Type B pancreatic cell (in vitro differentiated cells): ENCODE data around the gene TCF7L1. TPM values are rescaled to one million over a fixed set of nuclear protein-coding genes. Genes with fewer than 3 reads are reported as not detected.

Experiments
- DNase-seq: peaks from one replicate; pipeline ENCODE4 v3.0.0; 2021; ENCODE audit warnings: mixed read lengths; ENCODE audit not compliant: unreplicated experiment; ENCODE audit errors: extremely low spot score
- H3K27ac Mint-ChIP-seq: 2 replicates; pipeline ENCODE4 v1.8.0; 2021; ENCODE audit warnings: mild to moderate bottlenecking, mixed read lengths
- H3K27me3 Mint-ChIP-seq: 2 replicates; pipeline ENCODE4 v1.8.0; 2021; ENCODE audit warnings: mixed read lengths
- H3K36me3 Mint-ChIP-seq: 2 replicates; pipeline ENCODE4 v1.8.0; 2021; ENCODE audit warnings: mixed read lengths
- H3K4me1 Mint-ChIP-seq: one replicate; pipeline ENCODE4 v1.8.0; 2021; ENCODE audit warnings: mixed read lengths; ENCODE audit not compliant: unreplicated experiment
- H3K4me3 Mint-ChIP-seq: 2 replicates; pipeline ENCODE4 v1.8.0; 2021; ENCODE audit warnings: mild to moderate bottlenecking, mixed read lengths
- H3K9me3 Mint-ChIP-seq: 2 replicates; pipeline ENCODE4 v1.8.0; 2021; ENCODE audit warnings: mixed read lengths
- total RNA-seq: library from RNA; stranded (reverse); gene quantifications from 2 replicates; pipeline ENCODE4 v1.2.1, GENCODE V29; 2021; ENCODE audit warnings: low replicate concordance
- TF ChIP-seq, protein P1 (sequence below): fragments of 200-600 bp; sonication (generic); conservative IDR thresholded peaks from 2 replicates; pipeline ENCODE4 v1.5.0; 2021; ENCODE audit warnings: antibody characterized with exemption, mild to moderate bottlenecking

The TCF7L1 gene
- total RNA-seq, 1 donor from 2014 or later, result 32.4 TPM

DNA sequence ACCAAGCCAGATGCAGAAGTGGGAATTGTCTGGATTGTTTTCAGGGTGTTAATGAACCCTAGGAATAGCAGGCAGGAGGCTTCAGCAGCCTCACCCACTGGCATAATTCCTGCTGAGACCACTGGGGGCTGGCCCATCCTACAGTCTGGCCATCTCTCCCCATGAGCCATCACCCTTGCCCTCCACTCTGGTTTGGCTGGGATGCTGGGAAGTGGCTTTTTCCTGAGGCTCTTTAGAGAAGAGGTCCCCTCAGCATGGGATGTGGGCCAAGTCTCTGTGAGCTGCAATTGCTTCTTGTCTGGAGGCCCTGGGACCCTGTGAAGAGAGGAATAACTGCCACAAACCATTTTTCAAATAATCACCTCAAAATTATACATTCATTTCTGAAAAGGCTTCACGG lies 4.0 kb downstream of the TCF7L1 start:
- H3K36me3 Mint-ChIP-seq, result peaks cover 24% of the 10 kb centered on the region
- TF ChIP-seq, protein P1, sequence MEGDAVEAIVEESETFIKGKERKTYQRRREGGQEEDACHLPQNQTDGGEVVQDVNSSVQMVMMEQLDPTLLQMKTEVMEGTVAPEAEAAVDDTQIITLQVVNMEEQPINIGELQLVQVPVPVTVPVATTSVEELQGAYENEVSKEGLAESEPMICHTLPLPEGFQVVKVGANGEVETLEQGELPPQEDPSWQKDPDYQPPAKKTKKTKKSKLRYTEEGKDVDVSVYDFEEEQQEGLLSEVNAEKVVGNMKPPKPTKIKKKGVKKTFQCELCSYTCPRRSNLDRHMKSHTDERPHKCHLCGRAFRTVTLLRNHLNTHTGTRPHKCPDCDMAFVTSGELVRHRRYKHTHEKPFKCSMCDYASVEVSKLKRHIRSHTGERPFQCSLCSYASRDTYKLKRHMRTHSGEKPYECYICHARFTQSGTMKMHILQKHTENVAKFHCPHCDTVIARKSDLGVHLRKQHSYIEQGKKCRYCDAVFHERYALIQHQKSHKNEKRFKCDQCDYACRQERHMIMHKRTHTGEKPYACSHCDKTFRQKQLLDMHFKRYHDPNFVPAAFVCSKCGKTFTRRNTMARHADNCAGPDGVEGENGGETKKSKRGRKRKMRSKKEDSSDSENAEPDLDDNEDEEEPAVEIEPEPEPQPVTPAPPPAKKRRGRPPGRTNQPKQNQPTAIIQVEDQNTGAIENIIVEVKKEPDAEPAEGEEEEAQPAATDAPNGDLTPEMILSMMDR, result no peak
- H3K9me3 Mint-ChIP-seq, result no peaks in the 10 kb centered on the region
- peaks cover 32% of the 10 kb centered on the region for H3K4me1 Mint-ChIP-seq
- no peak for DNase-seq
- H3K27ac Mint-ChIP-seq, result no peak overlapping the region
- peaks cover 4% of the 10 kb centered on the region for H3K27me3 Mint-ChIP-seq
- peak overlapping the region; percentile 88 for H3K4me3 Mint-ChIP-seq

DNA sequence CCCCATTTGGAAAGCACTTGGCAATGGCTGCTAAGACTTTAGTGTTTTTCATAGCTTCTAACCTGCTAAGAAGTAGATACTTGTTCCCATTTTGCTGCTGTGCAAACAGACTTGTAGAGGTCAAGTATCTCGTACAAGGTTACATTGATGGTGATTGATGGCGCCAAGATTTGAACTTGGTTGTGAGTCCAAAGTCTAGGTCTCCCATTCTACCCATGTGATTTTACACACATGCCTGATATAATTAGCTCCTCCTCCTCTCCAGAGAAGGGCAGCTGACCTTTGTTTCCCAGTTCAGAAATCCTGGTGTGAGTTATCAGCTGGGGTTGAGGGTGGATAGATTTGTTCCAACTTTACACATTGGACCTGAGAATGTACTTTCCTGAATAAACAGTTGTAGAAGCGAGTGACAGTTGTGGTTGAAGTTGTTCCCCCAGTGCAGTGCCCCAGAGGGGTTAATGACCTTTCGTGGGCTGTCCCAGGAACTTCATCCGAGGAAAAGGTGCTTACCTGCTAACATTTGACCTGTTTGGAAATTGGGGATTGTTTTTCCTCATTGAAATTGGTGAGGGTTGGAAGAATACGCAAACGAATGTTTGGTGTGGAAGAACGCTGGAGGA lies 10.4 kb downstream of the TCF7L1 start:
- Mint-ChIP-seq H3K4me1 (peaks cover 34% of the 10 kb centered on the region), H3K36me3 (peaks cover 40% of the 10 kb centered on the region), H3K4me3 (no peak overlapping the region), H3K27ac (peak overlapping the region; percentile 4), H3K9me3 (no peaks in the 10 kb centered on the region), H3K27me3 (no peaks in the 10 kb centered on the region)
- TF ChIP-seq, protein P1, result no peak
- no peak for DNase-seq

DNA sequence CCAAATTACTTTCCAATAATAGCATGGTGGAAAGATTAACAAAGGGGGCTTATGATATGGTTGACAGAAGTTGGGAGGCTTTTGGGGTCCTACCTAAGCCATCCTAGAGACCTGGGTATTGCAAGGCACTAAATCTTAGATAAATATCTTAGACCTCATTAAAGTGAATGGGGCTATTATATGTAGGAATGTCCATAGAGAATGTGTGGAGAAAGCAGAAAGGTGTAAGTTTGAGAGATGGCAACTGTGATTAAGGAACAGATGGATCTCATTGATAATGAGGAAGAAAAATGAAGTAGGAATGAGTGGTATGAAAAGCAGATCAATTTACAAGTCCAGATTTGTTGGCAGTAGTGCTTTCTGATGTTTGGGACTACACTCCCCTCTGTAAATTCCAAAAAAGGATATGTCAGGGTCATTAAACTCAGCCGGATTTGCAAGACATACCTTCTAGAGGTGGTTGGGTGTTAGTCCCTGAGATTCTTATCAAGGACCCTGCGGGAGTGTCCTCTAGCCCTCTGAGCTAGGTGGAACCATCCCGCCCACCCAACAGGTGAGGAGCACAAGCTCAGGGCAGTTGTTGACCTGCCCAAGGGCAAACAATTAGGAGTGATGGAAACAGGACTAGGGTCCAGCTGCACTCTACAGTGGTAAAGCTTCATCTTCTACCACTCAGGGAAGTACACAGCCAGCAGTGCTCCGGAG lies 12.1 kb downstream of the TCF7L1 start:
- Mint-ChIP-seq H3K27me3 (no peaks in the 10 kb centered on the region), H3K36me3 (peaks cover 29% of the 10 kb centered on the region), H3K4me1 (peaks cover 29% of the 10 kb centered on the region), H3K4me3 (no peak overlapping the region), H3K27ac (peak overlapping the region; percentile 1), H3K9me3 (no peaks in the 10 kb centered on the region)
- DNase-seq, result no peak
- TF ChIP-seq, protein P1, result no peak

DNA sequence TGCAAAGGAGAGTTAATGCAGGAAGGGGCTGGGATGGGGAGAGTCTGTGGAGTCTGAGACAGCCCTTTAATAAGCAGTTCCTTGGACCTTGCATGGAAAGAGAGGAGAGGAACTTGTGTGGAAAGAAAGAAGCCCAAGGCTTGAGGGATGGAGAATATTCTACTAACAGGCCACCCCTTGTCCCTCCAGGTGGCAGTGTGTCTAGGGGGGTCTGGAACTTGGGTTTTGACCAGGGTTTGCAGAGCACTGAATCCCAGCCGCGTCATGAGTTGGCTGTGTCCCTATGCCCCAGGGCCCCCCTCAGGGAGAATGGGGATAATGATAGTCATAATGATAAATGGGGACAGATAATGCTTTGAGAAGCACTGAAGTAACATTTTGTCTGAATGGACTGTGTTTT lies 15.0 kb downstream of the TCF7L1 start:
- Mint-ChIP-seq H3K9me3 (no peaks in the 10 kb centered on the region), H3K4me1 (peaks cover 24% of the 10 kb centered on the region), H3K36me3 (peaks cover 20% of the 10 kb centered on the region), H3K4me3 (no peak overlapping the region), H3K27ac (no peak overlapping the region), H3K27me3 (no peaks in the 10 kb centered on the region)
- TF ChIP-seq, protein P1, result no peak
- DNase-seq, result no peak

DNA sequence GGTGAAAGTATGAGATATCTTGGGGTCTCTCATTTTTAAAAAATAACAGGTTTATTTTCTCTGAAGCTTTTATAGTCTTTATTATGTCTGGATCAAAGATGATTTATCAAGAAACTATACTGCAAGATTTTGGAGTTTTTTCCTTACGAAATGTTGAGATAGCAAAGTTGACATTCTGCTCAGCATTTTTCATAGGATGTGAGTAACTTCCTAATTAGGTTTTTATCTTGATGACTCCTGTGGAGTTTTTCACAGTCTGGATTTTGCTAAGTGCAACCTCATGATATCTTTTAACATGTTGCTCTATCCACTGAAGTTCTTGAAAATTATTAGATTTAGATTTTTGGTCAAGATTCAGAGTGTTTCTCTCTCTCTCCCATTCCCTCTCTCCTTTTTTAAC lies 17.8 kb downstream of the TCF7L1 start:
- Mint-ChIP-seq H3K27ac (no peak overlapping the region), H3K36me3 (peaks cover 13% of the 10 kb centered on the region), H3K4me3 (no peak overlapping the region), H3K27me3 (no peaks in the 10 kb centered on the region), H3K4me1 (peaks cover 31% of the 10 kb centered on the region), H3K9me3 (no peaks in the 10 kb centered on the region)
- no peak for DNase-seq
- TF ChIP-seq, protein P1, result no peak
